Measurements from ENCODE around the gene ACD.

Gene ACD

GRCh38 chr16:67647681-67648080 is 12.4 kb downstream of the ACD start:
- DNase-seq (ENCODE audit: low read depth) = no peak

GRCh38 chr16:67647111-67647651 is 12.9 kb downstream of the ACD start:
- DNase-seq (ENCODE audit: low read depth) = no peak

- no peak for DNase-seq (ENCODE audit: low read depth)
These were observed 14.5 kb downstream of the ACD start for GRCh38 chr16:67645397-67646121.

GRCh38 chr16:67644038-67644437 is 16.0 kb downstream of the ACD start:
- no peak for DNase-seq (ENCODE audit: low read depth)

- no peak for DNase-seq (ENCODE audit: low read depth)
These were observed 18.0 kb downstream of the ACD start for GRCh38 chr16:67641779-67642708.

GRCh38 chr16:67637625-67638024 is 22.4 kb downstream of the ACD start:
- no peak for DNase-seq (ENCODE audit: low read depth)

GRCh38 chr16:67636713-67637112 is 23.3 kb downstream of the ACD start:
- DNase-seq (ENCODE audit: low read depth) = no peak

- DNase-seq (ENCODE audit: low read depth) = peak; percentile 90
These were observed 27.5 kb downstream of the ACD start for GRCh38 chr16:67632415-67633172.

GRCh38 chr16:67628216-67628615 is 31.8 kb downstream of the ACD start:
- DNase-seq (ENCODE audit: low read depth) = no peak

- DNase-seq (ENCODE audit: low read depth) = no peak
These were observed 46.3 kb downstream of the ACD start for GRCh38 chr16:67613808-67614207.

- DNase-seq (ENCODE audit: low read depth) = no peak
These were observed 51.7 kb downstream of the ACD start for GRCh38 chr16:67608364-67608763.
